Chondrocyte (in vitro differentiated cells): ENCODE data around the gene DEAF1. TPM values are rescaled to one million over a fixed set of nuclear protein-coding genes. Genes with fewer than 3 reads are reported as not detected.

Experiments used
- DNase-seq: peaks from one replicate; pipeline ENCODE4 v3.0.0; 2021; ENCODE audit warnings: mixed read lengths, low spot score
- H3K27ac Mint-ChIP-seq: one replicate; pipeline ENCODE4 v1.8.0; 2021; ENCODE audit warnings: mild to moderate bottlenecking, moderate library complexity, mixed read lengths; ENCODE audit not compliant: unreplicated experiment
- H3K27me3 Mint-ChIP-seq: 2 replicates; pipeline ENCODE4 v1.8.0; 2021; ENCODE audit warnings: low read depth, mixed read lengths
- H3K36me3 Mint-ChIP-seq: 2 replicates; pipeline ENCODE4 v1.8.0; 2021; ENCODE audit warnings: low read depth, mixed read lengths
- H3K4me1 Mint-ChIP-seq: 2 replicates; pipeline ENCODE4 v1.8.0; 2021; ENCODE audit warnings: low read depth, mild to moderate bottlenecking, mixed read lengths
- H3K4me3 Mint-ChIP-seq: one replicate; pipeline ENCODE4 v1.8.0; 2021; ENCODE audit warnings: mild to moderate bottlenecking, moderate library complexity, mixed read lengths; ENCODE audit not compliant: unreplicated experiment
- H3K9me3 Mint-ChIP-seq: 2 replicates; pipeline ENCODE4 v1.8.0; 2021; ENCODE audit warnings: low read depth, mixed read lengths
- CTCF ChIP-seq: fragments of 200-600 bp; sonication (generic); IDR thresholded peaks from 2 replicates; pipeline ENCODE4 v1.5.0; 2021; ENCODE audit warnings: antibody characterized with exemption, mild to moderate bottlenecking, moderate library complexity
- total RNA-seq: library from RNA; stranded (reverse); gene quantifications from 3 replicates; pipeline ENCODE4 v1.2.1, GENCODE V29; 2021

The DEAF1 gene
- total RNA-seq, 1 donor from 2014 or later, result 67.6 TPM

DNA sequence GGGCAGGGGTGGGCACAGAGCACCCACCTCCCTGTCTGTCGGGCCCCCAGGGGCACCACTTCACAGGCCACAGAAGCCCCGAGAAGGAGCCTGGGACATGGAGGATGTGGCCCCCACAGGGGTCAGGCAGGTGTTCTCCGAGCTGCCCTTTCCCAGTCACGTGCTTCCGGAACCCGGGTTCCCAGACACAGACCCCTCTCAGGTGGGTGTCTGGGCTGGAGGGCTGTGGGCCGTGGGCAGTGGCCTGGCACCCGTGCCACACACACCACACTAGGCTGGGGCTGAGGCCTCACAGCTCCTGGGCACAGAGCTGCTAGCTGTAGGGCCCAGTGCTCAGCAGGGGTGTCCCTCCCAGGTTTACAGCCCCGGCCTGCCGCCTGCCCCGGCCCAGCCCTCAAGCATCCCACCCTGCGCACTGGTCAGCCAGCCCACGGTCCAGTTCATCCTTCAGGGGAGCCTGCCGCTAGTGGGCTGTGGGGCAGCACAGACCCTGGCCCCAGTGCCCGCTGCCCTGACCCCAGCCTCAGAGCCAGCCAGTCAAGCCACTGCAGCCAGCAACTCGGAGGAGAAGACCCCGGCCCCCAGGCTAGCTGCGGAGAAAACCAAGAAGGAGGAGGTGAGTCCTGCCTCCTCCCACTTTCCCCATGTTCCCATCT is 84.7 kb downstream of the DEAF1 start:
- no peak overlapping the region for H3K27ac Mint-ChIP-seq
- no peaks in the 10 kb centered on the region for H3K9me3 Mint-ChIP-seq
- no peak for TF ChIP-seq CTCF
- H3K4me1 Mint-ChIP-seq, result peaks cover 8% of the 10 kb centered on the region
- peaks cover 19% of the 10 kb centered on the region for H3K36me3 Mint-ChIP-seq
- no peak overlapping the region for H3K4me3 Mint-ChIP-seq
- H3K27me3 Mint-ChIP-seq, result no peaks in the 10 kb centered on the region
- no peak for DNase-seq

- Mint-ChIP-seq H3K27me3 (no peaks in the 10 kb centered on the region), H3K9me3 (no peaks in the 10 kb centered on the region), H3K27ac (no peak overlapping the region), H3K36me3 (peaks cover 22% of the 10 kb centered on the region), H3K4me1 (peaks cover 3% of the 10 kb centered on the region), H3K4me3 (no peak overlapping the region)
- TF ChIP-seq CTCF, result no peak
- DNase-seq, result peak; percentile 84
Observed at GRCh38 chr11:609341-609811, 85.6 kb downstream of the DEAF1 start.

GRCh38 chr11:608791-609251 is 86.2 kb downstream of the DEAF1 start:
- Mint-ChIP-seq H3K4me1 (no peaks in the 10 kb centered on the region), H3K27me3 (no peaks in the 10 kb centered on the region), H3K27ac (peak overlapping the region; percentile 49), H3K4me3 (no peak overlapping the region), H3K36me3 (peaks cover 25% of the 10 kb centered on the region), H3K9me3 (no peaks in the 10 kb centered on the region)
- DNase-seq, result no peak
- no peak for TF ChIP-seq CTCF

DNA sequence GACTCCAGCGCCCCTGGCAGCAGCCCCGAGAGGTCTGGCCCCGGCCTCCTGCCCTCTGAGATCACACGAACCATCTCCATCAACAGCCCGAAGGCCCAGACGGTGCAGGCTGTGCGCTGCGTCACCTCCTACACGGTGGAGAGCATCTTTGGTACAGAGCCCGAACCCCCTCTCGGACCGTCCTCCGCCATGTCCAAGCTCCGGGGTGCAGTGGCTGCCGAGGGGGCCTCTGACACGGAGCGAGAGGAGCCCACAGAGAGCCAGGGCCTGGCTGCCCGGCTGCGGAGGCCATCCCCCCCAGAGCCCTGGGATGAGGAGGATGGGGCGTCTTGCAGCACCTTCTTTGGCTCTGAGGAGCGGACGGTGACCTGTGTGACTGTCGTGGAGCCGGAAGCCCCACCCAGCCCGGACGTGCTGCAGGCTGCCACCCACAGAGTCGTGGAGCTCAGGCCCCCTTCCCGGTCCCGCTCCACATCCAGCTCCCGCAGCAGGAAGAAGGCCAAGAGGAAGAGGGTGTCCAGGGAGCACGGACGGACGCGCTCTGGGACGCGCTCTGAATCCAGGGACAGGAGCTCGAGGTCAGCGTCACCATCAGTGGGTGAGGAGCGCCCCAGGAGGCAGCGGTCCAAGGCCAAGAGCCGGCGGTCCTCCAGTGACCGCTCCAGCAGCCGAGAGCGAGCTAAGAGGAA is 86.9 kb downstream of the DEAF1 start:
- H3K27ac Mint-ChIP-seq, result no peak overlapping the region
- DNase-seq, result peak; percentile 90
- peaks cover 28% of the 10 kb centered on the region for H3K36me3 Mint-ChIP-seq
- TF ChIP-seq CTCF, result no peak
- no peaks in the 10 kb centered on the region for H3K4me1 Mint-ChIP-seq
- no peak overlapping the region for H3K4me3 Mint-ChIP-seq
- no peaks in the 10 kb centered on the region for H3K9me3 Mint-ChIP-seq
- H3K27me3 Mint-ChIP-seq, result no peaks in the 10 kb centered on the region

DNA sequence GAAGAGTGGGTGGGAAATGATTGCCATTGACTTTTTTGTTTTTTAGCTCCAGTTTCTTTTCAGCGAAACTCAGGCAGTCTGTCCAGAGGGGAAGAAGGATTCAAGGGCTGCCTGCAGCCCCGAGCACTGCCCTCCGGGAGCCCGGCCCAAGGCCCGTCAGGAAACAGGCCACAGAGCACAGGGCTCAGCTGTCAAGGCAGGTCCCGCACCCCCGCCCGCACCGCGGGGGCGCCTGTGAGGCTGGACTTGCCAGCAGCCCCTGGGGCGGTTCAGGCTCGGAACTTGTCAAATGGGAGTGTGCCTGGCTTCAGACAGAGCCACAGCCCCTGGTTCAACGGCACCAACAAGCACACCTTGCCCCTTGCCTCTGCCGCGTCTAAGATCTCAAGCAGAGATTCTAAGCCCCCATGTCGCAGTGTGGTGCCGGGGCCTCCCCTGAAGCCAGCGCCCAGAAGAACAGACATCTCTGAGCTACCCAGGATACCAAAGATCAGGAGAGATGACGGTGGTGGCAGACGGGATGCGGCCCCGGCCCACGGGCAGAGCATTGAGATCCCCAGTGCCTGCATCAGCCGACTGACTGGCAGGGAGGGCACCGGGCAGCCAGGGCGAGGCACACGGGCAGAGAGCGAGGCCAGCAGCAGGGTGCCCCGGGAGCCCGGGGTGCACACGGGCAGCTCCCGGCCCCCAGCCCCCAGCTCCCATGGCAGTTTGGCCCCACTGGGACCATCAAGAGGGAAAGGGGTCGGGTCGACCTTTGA is 87.8 kb downstream of the DEAF1 start:
- Mint-ChIP-seq H3K27me3 (no peaks in the 10 kb centered on the region), H3K36me3 (peaks cover 28% of the 10 kb centered on the region)

More for the DNA sequence above, 87.8 kb downstream of the DEAF1 start:
- peak; percentile 89 for DNase-seq
- no peak overlapping the region for H3K27ac Mint-ChIP-seq
- no peak for TF ChIP-seq CTCF
- H3K4me3 Mint-ChIP-seq, result no peak overlapping the region
- no peaks in the 10 kb centered on the region for H3K4me1 Mint-ChIP-seq
- no peaks in the 10 kb centered on the region for H3K9me3 Mint-ChIP-seq
